Osteocyte (in vitro differentiated cells): ENCODE data around the gene SF1. TPM values are rescaled to one million over a fixed set of nuclear protein-coding genes. Genes with fewer than 3 reads are reported as not detected.

Experiments used
- DNase-seq: peaks from one replicate; pipeline ENCODE4 v3.0.0; 2021; ENCODE audit warnings: mixed read lengths; ENCODE audit not compliant: unreplicated experiment; ENCODE audit errors: extremely low spot score
- H3K27ac Mint-ChIP-seq: one replicate; pipeline ENCODE4 v1.8.0; 2021; ENCODE audit warnings: mild to moderate bottlenecking, mixed read lengths; ENCODE audit not compliant: unreplicated experiment
- H3K27me3 Mint-ChIP-seq: one replicate; pipeline ENCODE4 v1.8.0; 2021; ENCODE audit warnings: mixed read lengths; ENCODE audit not compliant: unreplicated experiment
- H3K36me3 Mint-ChIP-seq: one replicate; pipeline ENCODE4 v1.8.0; 2021; ENCODE audit warnings: mixed read lengths; ENCODE audit not compliant: unreplicated experiment
- H3K4me1 Mint-ChIP-seq: one replicate; pipeline ENCODE4 v1.8.0; 2021; ENCODE audit warnings: mixed read lengths; ENCODE audit not compliant: unreplicated experiment
- H3K4me3 Mint-ChIP-seq: one replicate; pipeline ENCODE4 v1.8.0; 2021; ENCODE audit warnings: mild to moderate bottlenecking, moderate library complexity, mixed read lengths; ENCODE audit not compliant: unreplicated experiment
- H3K9me3 Mint-ChIP-seq: one replicate; pipeline ENCODE4 v1.8.0; 2021; ENCODE audit warnings: mixed read lengths; ENCODE audit not compliant: unreplicated experiment
- total RNA-seq: library from RNA; stranded (reverse); gene quantifications from 2 replicates; pipeline ENCODE4 v1.2.1, GENCODE V29; 2021
- TF ChIP-seq, protein P1 (sequence below): fragments of 200-600 bp; sonication (generic); IDR thresholded peaks from 2 replicates; pipeline ENCODE4 v1.5.0; 2021; ENCODE audit warnings: antibody characterized with exemption, mild to moderate bottlenecking, moderate library complexity

SF1 gene
- total RNA-seq, 1 donor from 2014 or later: 290 TPM

DNA sequence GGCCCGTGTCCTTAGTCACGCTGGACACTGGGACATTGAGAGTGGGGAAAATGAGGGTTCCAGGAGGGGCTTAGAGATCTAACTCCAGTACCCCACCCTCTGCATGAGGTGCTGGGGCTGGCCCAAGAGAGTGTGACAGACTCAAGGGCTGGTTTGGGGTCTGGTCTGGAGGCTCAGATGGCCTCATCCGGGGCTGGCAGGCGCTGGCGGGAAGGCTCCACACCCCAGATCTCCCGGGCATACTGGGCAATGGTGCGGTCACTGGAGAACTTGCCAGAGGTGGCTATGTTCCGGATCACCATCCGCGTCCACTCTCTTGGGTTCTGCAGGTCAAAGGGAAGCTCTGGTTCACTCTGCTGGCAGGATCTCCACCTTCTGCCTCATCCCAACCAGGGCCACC lies 31.9 kb downstream of the SF1 start:
- Mint-ChIP-seq H3K27me3 (no peaks in the 10 kb centered on the region), H3K4me3 (no peak overlapping the region), H3K27ac (peak overlapping the region; percentile 31), H3K36me3 (no peaks in the 10 kb centered on the region), H3K9me3 (no peaks in the 10 kb centered on the region), H3K4me1 (peaks cover 43% of the 10 kb centered on the region)
- TF ChIP-seq, protein P1, sequence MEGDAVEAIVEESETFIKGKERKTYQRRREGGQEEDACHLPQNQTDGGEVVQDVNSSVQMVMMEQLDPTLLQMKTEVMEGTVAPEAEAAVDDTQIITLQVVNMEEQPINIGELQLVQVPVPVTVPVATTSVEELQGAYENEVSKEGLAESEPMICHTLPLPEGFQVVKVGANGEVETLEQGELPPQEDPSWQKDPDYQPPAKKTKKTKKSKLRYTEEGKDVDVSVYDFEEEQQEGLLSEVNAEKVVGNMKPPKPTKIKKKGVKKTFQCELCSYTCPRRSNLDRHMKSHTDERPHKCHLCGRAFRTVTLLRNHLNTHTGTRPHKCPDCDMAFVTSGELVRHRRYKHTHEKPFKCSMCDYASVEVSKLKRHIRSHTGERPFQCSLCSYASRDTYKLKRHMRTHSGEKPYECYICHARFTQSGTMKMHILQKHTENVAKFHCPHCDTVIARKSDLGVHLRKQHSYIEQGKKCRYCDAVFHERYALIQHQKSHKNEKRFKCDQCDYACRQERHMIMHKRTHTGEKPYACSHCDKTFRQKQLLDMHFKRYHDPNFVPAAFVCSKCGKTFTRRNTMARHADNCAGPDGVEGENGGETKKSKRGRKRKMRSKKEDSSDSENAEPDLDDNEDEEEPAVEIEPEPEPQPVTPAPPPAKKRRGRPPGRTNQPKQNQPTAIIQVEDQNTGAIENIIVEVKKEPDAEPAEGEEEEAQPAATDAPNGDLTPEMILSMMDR: no peak
- DNase-seq: no peak

DNA sequence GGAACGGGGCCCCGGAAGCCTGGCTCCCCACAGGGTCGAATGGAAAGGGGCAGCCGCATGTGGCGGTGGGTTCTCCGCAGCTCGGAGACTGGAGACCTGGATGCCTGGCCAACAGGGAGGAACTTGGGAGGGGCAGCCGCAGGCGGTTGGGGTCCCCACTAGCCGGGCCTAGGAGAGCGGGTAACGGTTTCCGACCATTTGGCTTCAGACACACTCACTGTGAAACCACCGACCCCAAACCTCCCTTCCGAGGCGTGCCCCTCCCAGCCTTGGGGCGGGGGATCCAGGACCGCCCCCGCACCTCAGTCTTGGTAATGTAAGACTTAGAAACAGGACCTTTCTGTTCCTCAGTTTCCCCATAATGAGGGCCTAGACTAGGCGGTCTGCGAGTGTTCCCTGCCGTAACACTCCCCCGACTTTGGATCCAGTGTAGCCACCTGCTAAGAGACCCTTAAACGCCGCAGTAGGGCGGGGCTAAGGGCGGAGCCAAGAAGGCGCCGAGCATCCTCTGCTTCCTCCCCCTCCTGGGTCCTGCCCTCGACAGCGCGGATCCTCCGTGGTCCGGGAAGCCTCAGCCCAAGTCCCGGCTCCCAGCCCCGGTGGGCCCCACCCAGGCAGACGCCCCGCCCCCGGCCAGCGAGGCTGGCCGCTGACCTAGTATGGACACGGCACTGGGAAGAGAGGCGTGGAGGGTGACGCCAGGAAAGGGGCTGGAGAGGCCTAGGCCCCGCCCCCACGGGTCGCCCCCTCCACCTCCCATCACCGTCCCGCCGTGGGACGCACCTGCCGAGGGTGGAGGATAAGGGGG lies 32.6 kb downstream of the SF1 start:
- H3K4me1 Mint-ChIP-seq: peaks cover 43% of the 10 kb centered on the region
- H3K9me3 Mint-ChIP-seq: no peaks in the 10 kb centered on the region
- H3K27me3 Mint-ChIP-seq: no peaks in the 10 kb centered on the region
- TF ChIP-seq, protein P1: no peak
- no peaks in the 10 kb centered on the region for H3K36me3 Mint-ChIP-seq
- peak overlapping the region; percentile 67 for H3K4me3 Mint-ChIP-seq
- H3K27ac Mint-ChIP-seq: peak overlapping the region; percentile 79
- DNase-seq: no peak

DNA sequence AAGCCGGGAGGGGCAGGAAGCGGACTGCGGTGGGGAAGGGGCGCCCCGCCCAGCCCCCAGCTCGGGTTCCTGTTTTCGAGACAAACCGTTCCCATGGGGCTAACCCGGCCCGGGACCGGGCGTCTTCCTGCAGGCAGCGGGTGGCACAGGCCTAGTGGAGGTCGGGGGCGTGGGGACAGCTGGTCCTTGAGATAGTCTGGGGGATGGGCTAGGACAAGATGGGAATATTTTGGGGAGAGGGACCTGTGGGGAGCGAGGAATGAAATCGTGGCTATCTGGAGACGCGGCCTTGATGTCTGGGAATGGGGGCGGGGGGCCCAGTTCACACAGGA lies 33.2 kb downstream of the SF1 start:
- no peaks in the 10 kb centered on the region for H3K9me3 Mint-ChIP-seq
- peak overlapping the region; percentile 79 for H3K27ac Mint-ChIP-seq
- TF ChIP-seq, protein P1: no peak
- peaks cover 42% of the 10 kb centered on the region for H3K4me1 Mint-ChIP-seq
- no peaks in the 10 kb centered on the region for H3K36me3 Mint-ChIP-seq
- H3K27me3 Mint-ChIP-seq: no peaks in the 10 kb centered on the region
- DNase-seq: no peak
- peak overlapping the region; percentile 67 for H3K4me3 Mint-ChIP-seq

DNA sequence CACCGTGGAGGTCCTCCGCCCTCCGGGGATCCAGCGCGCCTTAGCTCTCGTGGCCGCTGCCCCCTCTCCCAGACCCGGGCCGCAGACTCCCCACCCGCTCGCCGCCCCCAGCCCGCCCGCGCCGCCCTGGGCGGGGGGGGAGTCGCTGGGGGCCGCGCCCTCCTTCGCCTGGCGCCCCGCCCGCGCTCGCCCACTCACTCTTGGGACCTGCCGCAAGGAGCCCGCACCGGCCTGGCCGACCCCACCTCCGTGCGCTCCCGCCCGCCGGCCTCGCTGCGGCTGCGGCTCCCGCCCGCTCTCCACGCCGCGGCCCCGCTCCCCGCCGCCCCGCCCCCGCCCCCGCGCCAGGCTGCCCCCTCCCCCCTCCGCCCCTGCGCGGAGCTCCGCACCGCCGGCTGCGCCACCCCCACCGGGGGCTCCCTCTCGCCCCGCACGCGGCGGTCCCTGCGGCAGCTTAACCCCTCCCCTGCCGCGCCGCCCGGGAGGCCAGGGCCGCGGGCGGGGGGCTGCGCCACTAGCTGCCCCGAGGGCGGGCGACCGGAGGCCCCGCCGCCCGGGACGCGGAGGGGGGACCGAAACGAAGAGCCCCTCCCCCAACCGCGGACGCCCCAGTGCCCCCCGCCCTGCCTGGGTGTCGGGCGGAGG lies 33.7 kb downstream of the SF1 start:
- no peaks in the 10 kb centered on the region for H3K9me3 Mint-ChIP-seq
- peaks cover 40% of the 10 kb centered on the region for H3K4me1 Mint-ChIP-seq
- TF ChIP-seq, protein P1: no peak
- no peak overlapping the region for H3K27ac Mint-ChIP-seq
- no peak for DNase-seq
- H3K4me3 Mint-ChIP-seq: peak overlapping the region; percentile 75
- H3K36me3 Mint-ChIP-seq: no peaks in the 10 kb centered on the region
- no peaks in the 10 kb centered on the region for H3K27me3 Mint-ChIP-seq
